Ascending aorta (tissue), 2 donors: ENCODE data around the gene CHD6. TPM values are rescaled to one million over a fixed set of nuclear protein-coding genes. Genes with fewer than 3 reads are reported as not detected.

ENCODE experiments used
- DNase-seq, 2 donors: peaks; one replicate each; pipeline ENCODE4 v3.0.0-alpha.2; 2019; ENCODE audit warnings: low spot score in 2 of 2
- H3K27ac ChIP-seq, 2 donors: fragments of 200-600 bp; sonication (generic); one replicate each; pipeline ENCODE4 v1.5.1; 2016 to 2017; ENCODE audit warnings: mild to moderate bottlenecking in 1 of 2
- H3K27me3 ChIP-seq: fragments of 200-600 bp; sonication (generic); one replicate; pipeline ENCODE4 v1.5.1; 2017
- H3K36me3 ChIP-seq, 2 donors: fragments of 200-600 bp; sonication (generic); one replicate each; pipeline ENCODE4 v1.5.1; 2016
- H3K4me1 ChIP-seq, 2 donors: fragments of 200-600 bp; sonication (generic); one replicate each; pipeline ENCODE4 v1.5.1; 2016 to 2017; ENCODE audit warnings: mild to moderate bottlenecking in 1 of 2
- H3K4me3 ChIP-seq, 2 donors: fragments of 200-600 bp; sonication (generic); one replicate each; pipeline ENCODE4 v1.5.1; 2016 to 2017; ENCODE audit warnings: mild to moderate bottlenecking in 1 of 2
- H3K9me3 ChIP-seq, 2 donors: fragments of 200-600 bp; sonication (generic); one replicate each; pipeline ENCODE4 v1.5.1; 2016
- CTCF ChIP-seq, 3 experiments: fragments of 200-600 bp in 2 of 3; fragments of 450-650 bp in 1 of 3; sonication (generic) in 2 of 3; IDR thresholded peaks; one replicate each; pipeline ENCODE4 v1.5.1; 2016 to 2019; ENCODE audit warnings: antibody characterized with exemption in 3 of 3, mild to moderate bottlenecking in 1 of 3, moderate library complexity in 1 of 3
- intact Hi-C: fragments of 100-400 bp; cut with DNase I; formaldehyde crosslinking; loops from one replicate; pipeline ENCODE4 v1.15.1; 2023
- total RNA-seq: library from RNA; depleted of rRNA; stranded (reverse); fragments of >200 nt; gene quantifications from one replicate; pipeline ENCODE4 v1.1.0, GENCODE V29; 2016

The CHD6 gene
- total RNA-seq, 1 donor from 2014 or later: 42.9 TPM

DNA sequence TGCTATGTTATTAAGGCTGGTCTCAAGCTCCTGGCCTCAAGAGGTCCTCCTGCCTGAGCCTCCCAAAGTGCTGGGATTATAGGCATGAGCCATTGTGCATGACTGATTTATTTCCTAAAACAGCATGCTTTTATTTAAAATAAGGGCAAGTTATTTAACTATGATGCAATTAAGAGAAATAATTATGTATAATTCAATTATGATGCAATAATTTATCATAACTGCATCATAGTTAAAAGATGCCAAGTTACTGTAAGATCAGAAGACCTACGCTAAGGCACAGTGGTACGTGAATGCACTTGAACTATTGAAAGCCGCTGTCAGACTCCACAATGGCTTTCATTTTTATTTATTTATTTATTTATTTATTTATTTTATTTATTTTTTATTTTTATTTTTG lies 227.3 kb downstream of the CHD6 start:
- intact Hi-C loops: no loop called here

DNA sequence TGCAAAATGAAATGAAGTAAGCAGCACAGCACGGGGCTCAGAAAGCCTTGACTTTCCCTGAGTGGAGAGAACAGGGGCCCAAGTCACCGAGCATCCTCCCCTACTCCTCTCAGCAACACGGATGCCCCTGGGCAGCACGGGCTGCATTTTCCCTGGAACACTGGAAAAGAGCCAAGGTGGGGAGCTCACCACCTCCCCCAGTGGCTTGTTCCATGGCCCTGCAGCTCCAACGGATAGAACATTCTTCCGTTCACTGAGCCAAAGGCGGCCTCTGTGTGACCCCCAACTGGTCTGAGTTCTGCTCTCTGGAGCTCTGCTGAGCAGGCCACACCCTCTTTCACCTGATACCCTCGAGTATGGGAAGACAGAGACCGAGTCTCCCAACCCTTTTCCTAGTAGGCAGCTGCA lies 230.7 kb downstream of the CHD6 start:
- DNase-seq: no peak
- Histone ChIP-seq H3K4me3 (no peak overlapping the region), H3K27ac (no peak overlapping the region), H3K27me3 (no peaks in the 10 kb centered on the region), H3K4me1 (no peaks in the 10 kb centered on the region), H3K36me3 (no peaks in the 10 kb centered on the region), H3K9me3 (no peaks in the 10 kb centered on the region)
- no peak for TF ChIP-seq CTCF (IDR thresholded peaks at IDR 0.05)
- intact Hi-C loops: no loop called here

More for the DNA sequence above, 227.3 kb downstream of the CHD6 start:
- DNase-seq: no peak
- H3K9me3 ChIP-seq: no peaks in the 10 kb centered on the region
- H3K4me1 ChIP-seq: no peaks in the 10 kb centered on the region
- no peak overlapping the region for H3K4me3 ChIP-seq
- H3K27ac ChIP-seq: no peak overlapping the region
- H3K27me3 ChIP-seq: no peaks in the 10 kb centered on the region
- H3K36me3 ChIP-seq: no peaks in the 10 kb centered on the region
- no peak for TF ChIP-seq CTCF (IDR thresholded peaks at IDR 0.05)

GRCh38 chr20:41386502-41387427 lies 231.4 kb downstream of the CHD6 start:
- H3K4me1 ChIP-seq: no peaks in the 10 kb centered on the region
- H3K4me3 ChIP-seq: no peak overlapping the region
- intact Hi-C loops: no loop called here
- no peak for DNase-seq
- H3K36me3 ChIP-seq: no peaks in the 10 kb centered on the region
- H3K27me3 ChIP-seq: no peaks in the 10 kb centered on the region
- TF ChIP-seq CTCF (IDR thresholded peaks at IDR 0.05): no peak
- no peak overlapping the region for H3K27ac ChIP-seq
- no peaks in the 10 kb centered on the region for H3K9me3 ChIP-seq

DNA sequence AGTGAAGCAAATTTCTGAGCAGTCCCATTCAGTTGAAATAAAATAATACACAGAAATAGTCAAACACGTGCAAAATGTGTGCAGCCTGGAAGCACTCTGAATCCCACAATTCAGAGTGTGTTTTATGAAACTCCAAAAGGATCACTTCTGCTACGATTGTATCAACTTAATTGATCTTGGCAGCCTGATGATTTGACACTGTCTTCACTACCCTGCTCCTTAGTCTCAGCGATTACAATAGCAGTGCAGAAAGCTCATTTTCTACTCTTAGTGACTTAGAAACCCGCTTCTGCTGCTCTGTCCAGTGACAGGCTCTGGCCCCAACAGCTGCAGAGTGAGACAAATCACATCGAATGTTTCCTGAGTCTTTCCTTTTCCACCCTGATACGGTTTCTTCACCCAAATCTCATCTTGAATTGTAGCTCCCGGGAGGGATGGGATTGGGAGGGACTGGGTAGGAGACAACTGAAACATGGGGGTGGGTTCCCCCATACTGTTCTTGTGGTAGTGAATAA lies 235.3 kb downstream of the CHD6 start:
- intact Hi-C loops: no loop called here
- no peaks in the 10 kb centered on the region for H3K27me3 ChIP-seq
- no peak for DNase-seq

GRCh38 chr20:41380551-41381193 lies 237.5 kb downstream of the CHD6 start:
- Histone ChIP-seq H3K9me3 (no peaks in the 10 kb centered on the region), H3K4me3 (no peak overlapping the region), H3K27me3 (no peaks in the 10 kb centered on the region), H3K4me1 (no peaks in the 10 kb centered on the region), H3K27ac (no peak overlapping the region), H3K36me3 (no peaks in the 10 kb centered on the region)
- TF ChIP-seq CTCF (IDR thresholded peaks at IDR 0.05): no peak
- intact Hi-C loops: no loop called here
- no peak for DNase-seq

More for the DNA sequence above, 235.3 kb downstream of the CHD6 start:
- Histone ChIP-seq H3K27ac (no peak overlapping the region), H3K4me3 (no peak overlapping the region), H3K9me3 (no peaks in the 10 kb centered on the region), H3K4me1 (no peaks in the 10 kb centered on the region), H3K36me3 (no peaks in the 10 kb centered on the region)
- no peak for TF ChIP-seq CTCF (IDR thresholded peaks at IDR 0.05)
